Liver (tissue), 9 donors: ENCODE results near the gene SKAP1. TPM values are rescaled to one million over a fixed set of nuclear protein-coding genes. Genes with fewer than 3 reads are reported as not detected.

Source experiments
- DNase-seq: peaks from one replicate; pipeline ENCODE4 v3.0.0-alpha.2; 2017; ENCODE audit warnings: low spot score
- H3K27ac ChIP-seq, 2 donors: one replicate each; pipeline ENCODE4 v1.7.0; 2013; ENCODE audit warnings: inconsistent platforms in 2 of 2, low read length in 2 of 2, control low read depth in 1 of 2, low read depth in 1 of 2, mild to moderate bottlenecking in 1 of 2
- H3K27me3 ChIP-seq, 4 donors: one replicate each; pipeline versions ENCODE4 v1.6.1 to v1.7.0; 2013; ENCODE audit warnings: low read length in 3 of 4, inconsistent platforms in 1 of 4, mild to moderate bottlenecking in 1 of 4, moderate library complexity in 1 of 4; ENCODE audit not compliant: control insufficient read depth in 4 of 4, insufficient read depth in 4 of 4
- H3K36me3 ChIP-seq, 4 donors: one replicate each; pipeline versions ENCODE4 v1.6.1 to v1.7.0; 2013; ENCODE audit warnings: low read length in 3 of 4, mild to moderate bottlenecking in 3 of 4, low read depth in 1 of 4, moderate library complexity in 1 of 4; ENCODE audit not compliant: control insufficient read depth in 4 of 4, insufficient read depth in 3 of 4
- H3K4me1 ChIP-seq, 4 donors: one replicate each; pipeline versions ENCODE4 v1.6.1 to v1.7.0; 2013; ENCODE audit warnings: low read length in 3 of 4, mild to moderate bottlenecking in 3 of 4, moderate library complexity in 1 of 4; ENCODE audit not compliant: control insufficient read depth in 4 of 4, insufficient read depth in 4 of 4
- H3K4me3 ChIP-seq, 3 donors: one replicate each; pipeline versions ENCODE4 v1.6.1 to v1.7.0; 2013; ENCODE audit warnings: low read length in 3 of 3, control low read depth in 1 of 3, low read depth in 1 of 3, mild to moderate bottlenecking in 1 of 3
- H3K9ac ChIP-seq, 2 donors: one replicate each; pipeline ENCODE4 v1.7.0; 2013; ENCODE audit warnings: low read length in 2 of 2, mild to moderate bottlenecking in 2 of 2, moderate library complexity in 2 of 2, control low read depth in 1 of 2, low read depth in 1 of 2
- H3K9me3 ChIP-seq, 4 donors: one replicate each; pipeline versions ENCODE4 v1.6.1 to v1.7.0; 2013; ENCODE audit warnings: low read length in 3 of 4; ENCODE audit not compliant: control insufficient read depth in 4 of 4
- EGR1 ChIP-seq, 2 donors: IDR thresholded peaks; 2 replicates each; pipeline ENCODE4 v1.6.1; 2016 to 2018; ENCODE audit warnings: antibody characterized with exemption in 2 of 2, low read depth in 2 of 2
- FOXA1 ChIP-seq: IDR thresholded peaks from 2 replicates; pipeline ENCODE4 v1.6.1; 2016; ENCODE audit warnings: antibody characterized with exemption
- FOXA2 ChIP-seq: IDR thresholded peaks from 2 replicates; pipeline ENCODE4 v1.6.1; 2016; ENCODE audit warnings: antibody characterized with exemption
- GABPA ChIP-seq, 2 donors: IDR thresholded peaks in 1 of 2; conservative IDR thresholded peaks in 1 of 2; 2 replicates each; pipeline ENCODE4 v1.6.1; 2016; ENCODE audit warnings: antibody characterized with exemption in 2 of 2, mild to moderate bottlenecking in 1 of 2, moderate library complexity in 1 of 2
- HNF4A ChIP-seq, 2 donors: conservative IDR thresholded peaks; 2 replicates each; pipeline ENCODE4 v1.6.1; 2016; ENCODE audit warnings: antibody characterized with exemption in 2 of 2, mild to moderate bottlenecking in 2 of 2
- HNF4G ChIP-seq: IDR thresholded peaks from 2 replicates; pipeline ENCODE4 v1.6.1; 2016; ENCODE audit warnings: antibody characterized with exemption
- JUND ChIP-seq, 2 donors: IDR thresholded peaks; 2 replicates each; pipeline ENCODE4 v1.6.1; 2016; ENCODE audit warnings: antibody characterized with exemption in 2 of 2
- NR2F2 ChIP-seq: IDR thresholded peaks from 2 replicates; pipeline ENCODE4 v1.6.1; 2016; ENCODE audit warnings: antibody characterized with exemption
- RAD21 ChIP-seq, 2 donors: IDR thresholded peaks; 2 replicates each; pipeline ENCODE4 v1.6.1; 2016; ENCODE audit warnings: antibody characterized with exemption in 2 of 2, mild to moderate bottlenecking in 2 of 2
- RXRA ChIP-seq, 2 donors: IDR thresholded peaks; 2 replicates each; pipeline ENCODE4 v1.6.1; 2017 to 2018; ENCODE audit warnings: antibody characterized with exemption in 2 of 2, mild to moderate bottlenecking in 1 of 2
- SP1 ChIP-seq: IDR thresholded peaks from 2 replicates; pipeline ENCODE4 v1.6.1; 2018; ENCODE audit warnings: antibody characterized with exemption, mild to moderate bottlenecking
- TAF1 ChIP-seq: conservative IDR thresholded peaks from 2 replicates; pipeline ENCODE4 v1.6.1; 2016; ENCODE audit warnings: antibody characterized with exemption, mild to moderate bottlenecking
- YY1 ChIP-seq: IDR thresholded peaks from 2 replicates; pipeline ENCODE4 v1.6.1; 2016; ENCODE audit warnings: antibody characterized with exemption, mild to moderate bottlenecking
- WGBS: extraction: QIAGEN DNeasy Blood & Tissue Kit; methylation state at CpG from one replicate; pipeline ENCODE4 v1.1.7; 2013; 5-methylcytosine and 5-hydroxymethylcytosine counted together
- polyA plus RNA-seq, 2 donors: library from polyadenylated mRNA; stranded (reverse) in 1 of 2; unstranded in 1 of 2; fragments of 200-250 nt in 1 of 2; fragments of >200 nt in 1 of 2; fragmentation: Nextera tagmentation in 1 of 2; extraction: Ambion mirVana in 1 of 2; gene quantifications; one replicate each; pipeline versions ENCODE4 v1.2.1 to v1.2.3, GENCODE V29; 2013 to 2015
- total RNA-seq, 2 donors: library from RNA; depleted of rRNA; stranded (reverse); fragments of >200 nt; gene quantifications; one replicate each; pipeline ENCODE4 v1.2.3, GENCODE V29; 2014
- TF ChIP-seq, protein P1 (sequence below): fragments of 150-350 bp; IDR thresholded peaks from 2 replicates; pipeline ENCODE4 v1.5.1; 2017; ENCODE audit warnings: improper control_type of control experiment, low read depth, low read length; ENCODE audit not compliant: missing input control
- TF ChIP-seq, protein P2 (sequence below): IDR thresholded peaks from 2 replicates; pipeline ENCODE4 v1.6.1; 2016; ENCODE audit warnings: antibody characterized with exemption, mild to moderate bottlenecking
- TF ChIP-seq, protein P3 (sequence below): IDR thresholded peaks from 2 replicates; pipeline ENCODE4 v1.6.1; 2016; ENCODE audit warnings: antibody characterized with exemption
- TF ChIP-seq, protein P4 (sequence below): IDR thresholded peaks from 2 replicates; pipeline ENCODE4 v1.6.1; 2016; ENCODE audit warnings: antibody characterized with exemption
- TF ChIP-seq, protein P5 (sequence below): IDR thresholded peaks from 2 replicates; pipeline ENCODE4 v1.6.1; 2016; ENCODE audit warnings: antibody characterized with exemption
- donor health status: healthy.
- donor health status: healthy.
- donor health status: healthy.
- donor health status: healthy.
- donor health status: healthy.

Gene SKAP1
- total and polyA plus RNA-seq, 4 donors = 2.5 to 20.8 (median 11.3) TPM

DNA sequence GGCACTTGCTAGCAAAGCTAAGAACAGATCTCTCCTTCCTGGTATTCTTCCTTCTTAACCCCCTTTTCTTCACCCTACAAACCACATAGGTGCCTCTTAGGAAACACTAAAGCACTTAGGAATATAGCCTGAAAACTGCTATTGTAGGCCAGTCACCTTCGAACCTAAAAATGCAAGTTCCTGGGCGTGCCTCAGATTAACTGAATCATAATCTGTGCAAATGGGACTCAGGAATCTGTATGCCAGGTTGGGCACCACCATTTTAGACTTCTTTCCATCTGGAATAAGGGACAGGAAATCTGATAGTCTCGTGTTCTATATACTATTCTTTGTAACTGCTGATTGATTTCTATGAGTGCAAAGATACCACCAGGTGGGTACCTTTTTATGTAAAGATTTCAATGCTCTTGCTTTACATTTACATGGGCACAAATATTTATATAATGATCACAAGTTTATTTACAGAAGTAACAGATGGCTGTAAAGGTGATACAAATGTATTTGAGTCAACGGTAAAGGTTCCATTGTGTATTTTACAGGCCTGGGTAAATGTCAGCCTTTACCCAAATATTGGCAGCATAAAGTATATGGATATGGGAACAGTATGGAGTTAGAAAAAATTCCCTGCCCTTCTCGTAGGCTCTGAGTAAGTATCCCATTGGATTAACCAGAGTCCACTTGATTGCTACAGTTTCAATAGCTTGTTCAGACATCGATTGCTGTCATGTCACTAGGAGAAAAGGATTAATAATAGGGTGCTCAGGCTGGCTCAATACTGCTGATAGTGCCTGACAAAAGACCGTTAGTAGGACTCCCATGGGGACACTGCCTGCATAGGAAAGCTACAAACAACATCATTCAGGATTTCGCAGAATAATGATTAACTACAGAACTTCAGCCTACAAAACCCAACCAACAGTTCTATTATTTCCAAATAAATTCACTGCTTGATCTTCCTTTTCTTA lies 197.7 kb downstream of the SKAP1 start:
- 79% methylated on average over 8 of the region's 8 CpGs for whole genome bisulfite sequencing
- H3K36me3 ChIP-seq = no peaks in the 10 kb centered on the region
- H3K4me3 ChIP-seq = no peak overlapping the region
- H3K4me1 ChIP-seq = no peaks in the 10 kb centered on the region
- H3K27me3 ChIP-seq = peaks cover 0 to 3% (median 1%) of the 10 kb centered on the region in 4 donors
- no peak for DNase-seq
- TF ChIP-seq YY1 (no peak), JUND (IDR thresholded peaks at IDR 0.05) (no peak), TAF1 (no peak), FOXA2 (no peak), EGR1 (IDR thresholded peaks at IDR 0.05; ENCODE audit: low read depth in 2 of 2) (no peak), FOXA1 (no peak), RAD21 (IDR thresholded peaks at IDR 0.05) (no peak), HNF4A (conservative IDR thresholded peaks at IDR 0.05) (no peak), HNF4G (no peak), NR2F2 (no peak), RXRA (IDR thresholded peaks at IDR 0.05) (no peak), SP1 (no peak), GABPA (IDR thresholded peaks at IDR 0.05 in 1 of 2, conservative IDR thresholded peaks at IDR 0.05 in 1 of 2) (no peak)
- TF ChIP-seq, protein P1, sequence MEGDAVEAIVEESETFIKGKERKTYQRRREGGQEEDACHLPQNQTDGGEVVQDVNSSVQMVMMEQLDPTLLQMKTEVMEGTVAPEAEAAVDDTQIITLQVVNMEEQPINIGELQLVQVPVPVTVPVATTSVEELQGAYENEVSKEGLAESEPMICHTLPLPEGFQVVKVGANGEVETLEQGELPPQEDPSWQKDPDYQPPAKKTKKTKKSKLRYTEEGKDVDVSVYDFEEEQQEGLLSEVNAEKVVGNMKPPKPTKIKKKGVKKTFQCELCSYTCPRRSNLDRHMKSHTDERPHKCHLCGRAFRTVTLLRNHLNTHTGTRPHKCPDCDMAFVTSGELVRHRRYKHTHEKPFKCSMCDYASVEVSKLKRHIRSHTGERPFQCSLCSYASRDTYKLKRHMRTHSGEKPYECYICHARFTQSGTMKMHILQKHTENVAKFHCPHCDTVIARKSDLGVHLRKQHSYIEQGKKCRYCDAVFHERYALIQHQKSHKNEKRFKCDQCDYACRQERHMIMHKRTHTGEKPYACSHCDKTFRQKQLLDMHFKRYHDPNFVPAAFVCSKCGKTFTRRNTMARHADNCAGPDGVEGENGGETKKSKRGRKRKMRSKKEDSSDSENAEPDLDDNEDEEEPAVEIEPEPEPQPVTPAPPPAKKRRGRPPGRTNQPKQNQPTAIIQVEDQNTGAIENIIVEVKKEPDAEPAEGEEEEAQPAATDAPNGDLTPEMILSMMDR = no peak
- TF ChIP-seq, protein P2, sequence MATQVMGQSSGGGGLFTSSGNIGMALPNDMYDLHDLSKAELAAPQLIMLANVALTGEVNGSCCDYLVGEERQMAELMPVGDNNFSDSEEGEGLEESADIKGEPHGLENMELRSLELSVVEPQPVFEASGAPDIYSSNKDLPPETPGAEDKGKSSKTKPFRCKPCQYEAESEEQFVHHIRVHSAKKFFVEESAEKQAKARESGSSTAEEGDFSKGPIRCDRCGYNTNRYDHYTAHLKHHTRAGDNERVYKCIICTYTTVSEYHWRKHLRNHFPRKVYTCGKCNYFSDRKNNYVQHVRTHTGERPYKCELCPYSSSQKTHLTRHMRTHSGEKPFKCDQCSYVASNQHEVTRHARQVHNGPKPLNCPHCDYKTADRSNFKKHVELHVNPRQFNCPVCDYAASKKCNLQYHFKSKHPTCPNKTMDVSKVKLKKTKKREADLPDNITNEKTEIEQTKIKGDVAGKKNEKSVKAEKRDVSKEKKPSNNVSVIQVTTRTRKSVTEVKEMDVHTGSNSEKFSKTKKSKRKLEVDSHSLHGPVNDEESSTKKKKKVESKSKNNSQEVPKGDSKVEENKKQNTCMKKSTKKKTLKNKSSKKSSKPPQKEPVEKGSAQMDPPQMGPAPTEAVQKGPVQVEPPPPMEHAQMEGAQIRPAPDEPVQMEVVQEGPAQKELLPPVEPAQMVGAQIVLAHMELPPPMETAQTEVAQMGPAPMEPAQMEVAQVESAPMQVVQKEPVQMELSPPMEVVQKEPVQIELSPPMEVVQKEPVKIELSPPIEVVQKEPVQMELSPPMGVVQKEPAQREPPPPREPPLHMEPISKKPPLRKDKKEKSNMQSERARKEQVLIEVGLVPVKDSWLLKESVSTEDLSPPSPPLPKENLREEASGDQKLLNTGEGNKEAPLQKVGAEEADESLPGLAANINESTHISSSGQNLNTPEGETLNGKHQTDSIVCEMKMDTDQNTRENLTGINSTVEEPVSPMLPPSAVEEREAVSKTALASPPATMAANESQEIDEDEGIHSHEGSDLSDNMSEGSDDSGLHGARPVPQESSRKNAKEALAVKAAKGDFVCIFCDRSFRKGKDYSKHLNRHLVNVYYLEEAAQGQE = no peak
- TF ChIP-seq, protein P3, sequence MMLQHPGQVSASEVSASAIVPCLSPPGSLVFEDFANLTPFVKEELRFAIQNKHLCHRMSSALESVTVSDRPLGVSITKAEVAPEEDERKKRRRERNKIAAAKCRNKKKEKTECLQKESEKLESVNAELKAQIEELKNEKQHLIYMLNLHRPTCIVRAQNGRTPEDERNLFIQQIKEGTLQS = no peak
- TF ChIP-seq, protein P4, sequence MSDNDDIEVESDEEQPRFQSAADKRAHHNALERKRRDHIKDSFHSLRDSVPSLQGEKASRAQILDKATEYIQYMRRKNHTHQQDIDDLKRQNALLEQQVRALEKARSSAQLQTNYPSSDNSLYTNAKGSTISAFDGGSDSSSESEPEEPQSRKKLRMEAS = no peak
- TF ChIP-seq, protein P5, sequence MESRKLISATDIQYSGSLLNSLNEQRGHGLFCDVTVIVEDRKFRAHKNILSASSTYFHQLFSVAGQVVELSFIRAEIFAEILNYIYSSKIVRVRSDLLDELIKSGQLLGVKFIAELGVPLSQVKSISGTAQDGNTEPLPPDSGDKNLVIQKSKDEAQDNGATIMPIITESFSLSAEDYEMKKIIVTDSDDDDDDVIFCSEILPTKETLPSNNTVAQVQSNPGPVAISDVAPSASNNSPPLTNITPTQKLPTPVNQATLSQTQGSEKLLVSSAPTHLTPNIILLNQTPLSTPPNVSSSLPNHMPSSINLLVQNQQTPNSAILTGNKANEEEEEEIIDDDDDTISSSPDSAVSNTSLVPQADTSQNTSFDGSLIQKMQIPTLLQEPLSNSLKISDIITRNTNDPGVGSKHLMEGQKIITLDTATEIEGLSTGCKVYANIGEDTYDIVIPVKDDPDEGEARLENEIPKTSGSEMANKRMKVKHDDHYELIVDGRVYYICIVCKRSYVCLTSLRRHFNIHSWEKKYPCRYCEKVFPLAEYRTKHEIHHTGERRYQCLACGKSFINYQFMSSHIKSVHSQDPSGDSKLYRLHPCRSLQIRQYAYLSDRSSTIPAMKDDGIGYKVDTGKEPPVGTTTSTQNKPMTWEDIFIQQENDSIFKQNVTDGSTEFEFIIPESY = no peak
- no peaks in the 10 kb centered on the region for H3K9me3 ChIP-seq
- no peak overlapping the region for H3K9ac ChIP-seq
- no peak overlapping the region for H3K27ac ChIP-seq
